ENCODE measurements around the gene HERPUD1. TPM values are rescaled to one million over a fixed set of nuclear protein-coding genes. Genes with fewer than 3 reads are reported as not detected.
A peak's percentile ranks its signal among the peaks of the same experiment; 100 is the strongest.

Gene HERPUD1
- total and polyA plus RNA-seq, 4 donors: 77.2 to 245 (median 132) TPM

- WGBS (ENCODE audit: insufficient coverage): 86% methylated on average over 11 of the region's 11 CpGs
- no peaks in the 10 kb centered on the region for H3K27me3 ChIP-seq (ENCODE audit: control insufficient read depth, insufficient read depth, low read length)
- no peak overlapping the region for H3K27ac ChIP-seq (ENCODE audit: low read depth, low read length)
- H3K36me3 ChIP-seq (ENCODE audit: control insufficient read depth, insufficient read depth, low read length): no peaks in the 10 kb centered on the region
- H3K9me3 ChIP-seq (ENCODE audit: control insufficient read depth, insufficient read depth, low read length): no peaks in the 10 kb centered on the region
- H3K4me1 ChIP-seq (ENCODE audit: control insufficient read depth, insufficient read depth, low read length): peaks cover 21% of the 10 kb centered on the region
- H3K4me3 ChIP-seq (ENCODE audit: low read depth, low read length): no peak overlapping the region
- no peak for DNase-seq (ENCODE audit: low read depth in 4 of 6, low spot score in 6 of 6)
Measured at GRCh38 chr16:56919099-56919800, 12.7 kb upstream of the HERPUD1 start.

- Histone ChIP-seq H3K4me3 (ENCODE audit: low read depth, low read length) (no peak overlapping the region), H3K9me3 (ENCODE audit: control insufficient read depth, insufficient read depth, low read length) (no peaks in the 10 kb centered on the region), H3K36me3 (ENCODE audit: control insufficient read depth, insufficient read depth, low read length) (no peaks in the 10 kb centered on the region), H3K4me1 (ENCODE audit: control insufficient read depth, insufficient read depth, low read length) (peaks cover 4% of the 10 kb centered on the region), H3K27ac (ENCODE audit: low read depth, low read length) (no peak overlapping the region), H3K27me3 (ENCODE audit: control insufficient read depth, insufficient read depth, low read length) (no peaks in the 10 kb centered on the region)
- 97% methylated on average over 3 of the region's 4 CpGs for WGBS (ENCODE audit: insufficient coverage)
- no peak for DNase-seq (ENCODE audit: low read depth in 4 of 6, low spot score in 6 of 6)
Measured at GRCh38 chr16:56921571-56921970, 10.4 kb upstream of the HERPUD1 start.

- H3K4me1 ChIP-seq (ENCODE audit: control insufficient read depth, insufficient read depth, low read length): no peaks in the 10 kb centered on the region
- no peak overlapping the region for H3K4me3 ChIP-seq (ENCODE audit: low read depth, low read length)
- H3K9me3 ChIP-seq (ENCODE audit: control insufficient read depth, insufficient read depth, low read length): no peaks in the 10 kb centered on the region
- H3K27me3 ChIP-seq (ENCODE audit: control insufficient read depth, insufficient read depth, low read length): no peaks in the 10 kb centered on the region
- H3K36me3 ChIP-seq (ENCODE audit: control insufficient read depth, insufficient read depth, low read length): no peaks in the 10 kb centered on the region
- 80% methylated on average over 1 of the region's 9 CpGs for WGBS (ENCODE audit: insufficient coverage)
- no peak overlapping the region for H3K27ac ChIP-seq (ENCODE audit: low read depth, low read length)
- no peak for DNase-seq (ENCODE audit: low read depth in 4 of 6, low spot score in 6 of 6)
Measured at GRCh38 chr16:56923481-56924091, 8.4 kb upstream of the HERPUD1 start.

- no peak overlapping the region for H3K27ac ChIP-seq (ENCODE audit: low read depth, low read length)
- no peak for DNase-seq (ENCODE audit: low read depth in 4 of 6, low spot score in 6 of 6)
- no peaks in the 10 kb centered on the region for H3K27me3 ChIP-seq (ENCODE audit: control insufficient read depth, insufficient read depth, low read length)
- H3K4me1 ChIP-seq (ENCODE audit: control insufficient read depth, insufficient read depth, low read length): peaks cover 13% of the 10 kb centered on the region
- H3K4me3 ChIP-seq (ENCODE audit: low read depth, low read length): no peak overlapping the region
- H3K36me3 ChIP-seq (ENCODE audit: control insufficient read depth, insufficient read depth, low read length): peaks cover under 1% of the 10 kb centered on the region
- H3K9me3 ChIP-seq (ENCODE audit: control insufficient read depth, insufficient read depth, low read length): no peaks in the 10 kb centered on the region
- WGBS (ENCODE audit: insufficient coverage): no CpG with 5 or more reads among the region's 2 CpGs
Measured at GRCh38 chr16:56927471-56927870, 4.5 kb upstream of the HERPUD1 start.

GRCh38 chr16:56929639-56930038 lies 2.3 kb upstream of the HERPUD1 start:
- H3K27ac ChIP-seq (ENCODE audit: low read depth, low read length): no peak overlapping the region
- 92% methylated on average over 3 of the region's 4 CpGs for WGBS (ENCODE audit: insufficient coverage)
- H3K4me3 ChIP-seq (ENCODE audit: low read depth, low read length): no peak overlapping the region
- H3K36me3 ChIP-seq (ENCODE audit: control insufficient read depth, insufficient read depth, low read length): peaks cover 2% of the 10 kb centered on the region
- H3K4me1 ChIP-seq (ENCODE audit: control insufficient read depth, insufficient read depth, low read length): peaks cover 15% of the 10 kb centered on the region
- no peaks in the 10 kb centered on the region for H3K27me3 ChIP-seq (ENCODE audit: control insufficient read depth, insufficient read depth, low read length)
- no peaks in the 10 kb centered on the region for H3K9me3 ChIP-seq (ENCODE audit: control insufficient read depth, insufficient read depth, low read length)
- no peak for DNase-seq (ENCODE audit: low read depth in 4 of 6, low spot score in 6 of 6)

- peaks cover 17% of the 10 kb centered on the region for H3K4me1 ChIP-seq (ENCODE audit: control insufficient read depth, insufficient read depth, low read length)
- H3K27me3 ChIP-seq (ENCODE audit: control insufficient read depth, insufficient read depth, low read length): no peaks in the 10 kb centered on the region
- peaks cover 2% of the 10 kb centered on the region for H3K36me3 ChIP-seq (ENCODE audit: control insufficient read depth, insufficient read depth, low read length)
- H3K27ac ChIP-seq (ENCODE audit: low read depth, low read length): peak overlapping the region; percentile 96
- peak overlapping the region; percentile 99 for H3K4me3 ChIP-seq (ENCODE audit: low read depth, low read length)
- 51% methylated on average over 10 of the region's 15 CpGs for WGBS (ENCODE audit: insufficient coverage)
- no peaks in the 10 kb centered on the region for H3K9me3 ChIP-seq (ENCODE audit: control insufficient read depth, insufficient read depth, low read length)
- DNase-seq (ENCODE audit: low read depth in 4 of 6, low spot score in 6 of 6): peak in 2 of 6 donors; percentile 41 to 46
Measured at GRCh38 chr16:56930486-56931270, 1.3 kb upstream of the HERPUD1 start.

GRCh38 chr16:56931271-56931891 lies 561 bp upstream of the HERPUD1 start:
- H3K27ac ChIP-seq (ENCODE audit: low read depth, low read length): peak overlapping the region; percentile 96
- H3K9me3 ChIP-seq (ENCODE audit: control insufficient read depth, insufficient read depth, low read length): no peaks in the 10 kb centered on the region
- no peaks in the 10 kb centered on the region for H3K27me3 ChIP-seq (ENCODE audit: control insufficient read depth, insufficient read depth, low read length)
- WGBS (ENCODE audit: insufficient coverage): 6% methylated on average over 19 of the region's 25 CpGs
- peak in 2 of 6 donors; percentile 62 for DNase-seq (ENCODE audit: low read depth in 4 of 6, low spot score in 6 of 6)
- H3K36me3 ChIP-seq (ENCODE audit: control insufficient read depth, insufficient read depth, low read length): peaks cover 2% of the 10 kb centered on the region
- H3K4me1 ChIP-seq (ENCODE audit: control insufficient read depth, insufficient read depth, low read length): peaks cover 17% of the 10 kb centered on the region
- peak overlapping the region; percentile 99 for H3K4me3 ChIP-seq (ENCODE audit: low read depth, low read length)

- peaks cover 5% of the 10 kb centered on the region for H3K36me3 ChIP-seq (ENCODE audit: control insufficient read depth, insufficient read depth, low read length)
- no peaks in the 10 kb centered on the region for H3K9me3 ChIP-seq (ENCODE audit: control insufficient read depth, insufficient read depth, low read length)
- peaks cover 17% of the 10 kb centered on the region for H3K4me1 ChIP-seq (ENCODE audit: control insufficient read depth, insufficient read depth, low read length)
- 2% methylated on average over 19 of the region's 25 CpGs for WGBS (ENCODE audit: insufficient coverage)
- H3K4me3 ChIP-seq (ENCODE audit: low read depth, low read length): peak overlapping the region; percentile 99
- peak in 3 of 6 donors; percentile 36 to 82 (median 69) for DNase-seq (ENCODE audit: low read depth in 4 of 6, low spot score in 6 of 6)
- no peaks in the 10 kb centered on the region for H3K27me3 ChIP-seq (ENCODE audit: control insufficient read depth, insufficient read depth, low read length)
- H3K27ac ChIP-seq (ENCODE audit: low read depth, low read length): peak overlapping the region; percentile 95
Measured at GRCh38 chr16:56932721-56933619, 1.0 kb downstream of the HERPUD1 start.
